ENCODE results near the gene UNC5A.

GRCh38 chr5:176877793-176878331 lies 67.5 kb downstream of the UNC5A start:
- TF ChIP-seq CTCF (IDR thresholded peaks at IDR 0.05) (no peak), POLR2AphosphoS5 (IDR thresholded peaks at IDR 0.05; ENCODE audit: low read depth, low read length) (no peak)
